B cell (primary cell): ENCODE data around the gene APBA2. TPM values are rescaled to one million over a fixed set of nuclear protein-coding genes. Genes with fewer than 3 reads are reported as not detected.

ENCODE experiments used
- ATAC-seq: fragments of 200-7000 bp; cut with Tn5 transposase; one replicate; pipeline ENCODE4 v1.10.0; 2021; ENCODE audit warnings: low read depth, mild to moderate bottlenecking, moderate number of reproducible peaks, moderate library complexity
- CTCF ChIA-PET: fragments of 350-600 bp; sonication (Branson Sonifier 250); formaldehyde crosslinking; loops from one replicate; lab custom pipeline; 2021; ENCODE audit warnings: antibody characterized with exemption, inconsistent platforms; lab: Charles Lee
- POLR2A ChIA-PET: fragments of 350-600 bp; sonication (Branson Sonifier 250); formaldehyde crosslinking; loops from one replicate; lab custom pipeline; 2021; ENCODE audit warnings: antibody characterized with exemption; lab: Charles Lee
- DNase-seq: peaks from one replicate; pipeline ENCODE4 v3.0.0; 2013
- H2AFZ ChIP-seq: 2 replicates; pipeline ENCODE4 v1.6.1; 2012; ENCODE audit warnings: mild to moderate bottlenecking, low read depth, low read length; ENCODE audit not compliant: insufficient read depth, poor library complexity, severe bottlenecking
- H3K27ac ChIP-seq, 2 donors: 1 replicate in 1 of 2; 2 replicates in 1 of 2; pipeline ENCODE4 v1.5.1; 2012 to 2013; ENCODE audit warnings: low read length in 2 of 2, mild to moderate bottlenecking in 2 of 2, moderate library complexity in 1 of 2
- H3K27me3 ChIP-seq, 4 experiments: fragments of 200-600 bp in 1 of 4; sonication (generic) in 1 of 4; replicated peaks in 1 of 4; 1 replicate in 2 of 4; 2 replicates in 2 of 4; pipeline versions ENCODE4 v1.6.1 to v1.7.0; 2013 to 2016; ENCODE audit warnings: low read length in 3 of 4, mild to moderate bottlenecking in 2 of 4, mixed read lengths in 1 of 4, moderate library complexity in 1 of 4; ENCODE audit not compliant: insufficient read depth in 4 of 4, control insufficient read depth in 3 of 4; ENCODE audit errors: control extremely low read depth in 1 of 4
- H3K36me3 ChIP-seq, 2 experiments: replicated peaks in 1 of 2; 1 replicate in 1 of 2; 2 replicates in 1 of 2; pipeline versions ENCODE4 v1.6.1 to v1.7.1; 2013; ENCODE audit warnings: low read length in 1 of 2; ENCODE audit not compliant: insufficient read depth in 2 of 2, control insufficient read depth in 1 of 2; ENCODE audit errors: control extremely low read depth in 1 of 2, extremely low read depth in 1 of 2
- H3K4me1 ChIP-seq, 2 donors: fragments of 200-600 bp in 1 of 2; sonication (generic) in 1 of 2; 1 replicate in 1 of 2; 2 replicates in 1 of 2; pipeline versions ENCODE4 v1.5.1 to v1.6.1; 2013 to 2017; ENCODE audit warnings: low read length in 2 of 2; ENCODE audit not compliant: control insufficient read depth in 2 of 2, insufficient read depth in 2 of 2
- H3K4me2 ChIP-seq: replicated peaks from 2 replicates; pipeline ENCODE3; 2012; ENCODE audit warnings: mild to moderate bottlenecking, low read depth, low read length; ENCODE audit not compliant: poor library complexity, severe bottlenecking
- H3K4me3 ChIP-seq, 5 experiments: fragments of 200-600 bp in 1 of 5; sonication (generic) in 1 of 5; 1 replicate in 3 of 5; 2 replicates in 2 of 5; pipeline versions ENCODE4 v1.5.1 to v1.7.0; 2011 to 2016; ENCODE audit warnings: low read length in 4 of 5, mild to moderate bottlenecking in 4 of 5, low read depth in 2 of 5, control low read depth in 1 of 5, moderate library complexity in 1 of 5; ENCODE audit not compliant: insufficient read depth in 1 of 5; ENCODE audit errors: control extremely low read depth in 1 of 5, extremely low read depth in 1 of 5
- H3K79me2 ChIP-seq: fragments of 200-600 bp; sonication (generic); one replicate; pipeline ENCODE4 v1.6.0; 2016; ENCODE audit warnings: low read length; ENCODE audit not compliant: control insufficient read depth, insufficient read depth
- H3K9ac ChIP-seq: fragments of 200-600 bp; sonication (generic); 2 replicates; pipeline ENCODE4 v1.6.1; 2017; ENCODE audit warnings: mild to moderate bottlenecking, low read length, moderate library complexity
- H3K9me3 ChIP-seq, 3 donors: one replicate each; pipeline versions ENCODE4 v1.6.1 to v1.7.1; 2013; ENCODE audit warnings: low read length in 2 of 3; ENCODE audit not compliant: control insufficient read depth in 2 of 3, insufficient read depth in 1 of 3; ENCODE audit errors: control extremely low read depth in 1 of 3
- H4K20me1 ChIP-seq: 2 replicates; pipeline ENCODE4 v1.6.0; 2012; ENCODE audit warnings: mild to moderate bottlenecking, low read length; ENCODE audit not compliant: insufficient read depth, control insufficient read depth, poor library complexity, severe bottlenecking
- H3K27ac Mint-ChIP-seq: one replicate; pipeline ENCODE4 v1.8.0; 2021; ENCODE audit warnings: mixed read lengths
- H3K27me3 Mint-ChIP-seq: one replicate; pipeline ENCODE4 v1.8.0; 2021; ENCODE audit warnings: mixed read lengths
- H3K4me1 Mint-ChIP-seq: one replicate; pipeline ENCODE4 v1.8.0; 2021; ENCODE audit warnings: mixed read lengths
- H3K4me3 Mint-ChIP-seq: one replicate; pipeline ENCODE4 v1.8.0; 2021; ENCODE audit warnings: mixed read lengths
- H3K9me3 Mint-ChIP-seq: one replicate; pipeline ENCODE4 v1.8.0; 2022; ENCODE audit warnings: mixed read lengths; ENCODE audit not compliant: insufficient read depth
- EZH2 ChIP-seq: IDR thresholded peaks from 2 replicates; pipeline ENCODE4 v1.6.1; 2012; ENCODE audit warnings: borderline replicate concordance, low read depth, mild to moderate bottlenecking, moderate library complexity, low read length; ENCODE audit not compliant: insufficient read depth, poor library complexity, severe bottlenecking
- WGBS: methylation state at CpG from one replicate; pipeline ENCODE4 v1.1.5; 2013; ENCODE audit warnings: missing lambda C conversion rate; ENCODE audit not compliant: insufficient coverage; 5-methylcytosine and 5-hydroxymethylcytosine counted together
- intact Hi-C: fragments of 100-400 bp; cut with micrococcal nuclease; formaldehyde crosslinking; loops from one replicate; pipeline ENCODE4 v1.10.0; 2022
- polyA plus RNA-seq: library from polyadenylated mRNA; depleted of rRNA; stranded (reverse); fragments of >200 nt; gene quantifications from 2 replicates; pipeline ENCODE4 v1.2.3, GENCODE V29; 2012
- total RNA-seq, 2 donors: library from RNA; stranded (reverse); fragments of 120-200 nt in 1 of 2; gene quantifications; 1 replicate in 1 of 2; 2 replicates in 1 of 2; pipeline versions ENCODE4 v1.2.3 to v1.2.4, GENCODE V29; 2013 to 2022
- TF ChIP-seq, protein P1 (sequence below): fragments of 200-600 bp; IDR thresholded peaks from one replicate; pipeline ENCODE4 v1.8.0; 2022; ENCODE audit warnings: antibody characterized with exemption, mild to moderate bottlenecking

APBA2 gene
- total and polyA plus RNA-seq, 2 donors (not counting 1 experiment from before 2014, with no cell fraction given): 0.19 TPM; not detected in 1

DNA sequence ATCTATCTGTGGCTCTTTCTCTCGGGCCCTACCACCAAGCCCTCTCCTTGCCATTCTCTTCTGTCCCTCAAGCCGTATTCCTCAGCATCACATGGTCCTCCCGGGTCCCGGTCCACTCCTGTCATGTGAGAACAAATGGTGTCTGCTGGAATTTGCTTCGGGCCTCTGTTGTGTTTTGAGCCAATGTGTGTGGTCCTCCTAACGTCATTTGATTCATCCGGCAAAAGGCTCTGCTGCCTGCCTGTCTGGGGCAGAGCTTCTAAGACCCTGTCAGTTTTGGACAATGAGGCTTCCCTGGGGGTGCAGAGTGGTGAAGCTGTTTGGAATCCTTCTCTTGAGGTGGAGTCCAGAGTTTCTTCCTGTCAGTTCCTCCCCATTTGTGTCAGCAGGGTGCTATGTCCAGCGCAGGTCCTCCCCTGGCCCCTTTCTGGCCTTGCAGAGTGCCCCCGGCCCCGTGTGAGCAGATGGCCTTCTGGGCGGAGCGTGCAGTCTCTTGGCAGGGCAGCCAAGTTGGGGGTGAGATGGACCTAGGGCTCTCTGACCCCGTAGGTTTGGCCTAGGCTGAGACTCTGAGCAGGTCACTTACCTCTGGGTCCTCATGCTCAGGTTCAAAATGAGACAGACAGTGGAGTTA, 93.6 kb downstream of the APBA2 start:
- Histone ChIP-seq H3K4me2 (no peak overlapping the region), H3K4me1 (no peaks in the 10 kb centered on the region), H3K27me3 (no peaks in the 10 kb centered on the region), H3K9ac (no peak overlapping the region), H4K20me1 (no peaks in the 10 kb centered on the region), H3K4me3 (no peak overlapping the region), H2AFZ (no peak overlapping the region), H3K79me2 (no peaks in the 10 kb centered on the region), H3K9me3 (peaks cover 0 to 12% (median 0%) of the 10 kb centered on the region in 3 donors), H3K36me3 (no peaks in the 10 kb centered on the region), H3K27ac (no peak overlapping the region)
- TF ChIP-seq, protein P1, sequence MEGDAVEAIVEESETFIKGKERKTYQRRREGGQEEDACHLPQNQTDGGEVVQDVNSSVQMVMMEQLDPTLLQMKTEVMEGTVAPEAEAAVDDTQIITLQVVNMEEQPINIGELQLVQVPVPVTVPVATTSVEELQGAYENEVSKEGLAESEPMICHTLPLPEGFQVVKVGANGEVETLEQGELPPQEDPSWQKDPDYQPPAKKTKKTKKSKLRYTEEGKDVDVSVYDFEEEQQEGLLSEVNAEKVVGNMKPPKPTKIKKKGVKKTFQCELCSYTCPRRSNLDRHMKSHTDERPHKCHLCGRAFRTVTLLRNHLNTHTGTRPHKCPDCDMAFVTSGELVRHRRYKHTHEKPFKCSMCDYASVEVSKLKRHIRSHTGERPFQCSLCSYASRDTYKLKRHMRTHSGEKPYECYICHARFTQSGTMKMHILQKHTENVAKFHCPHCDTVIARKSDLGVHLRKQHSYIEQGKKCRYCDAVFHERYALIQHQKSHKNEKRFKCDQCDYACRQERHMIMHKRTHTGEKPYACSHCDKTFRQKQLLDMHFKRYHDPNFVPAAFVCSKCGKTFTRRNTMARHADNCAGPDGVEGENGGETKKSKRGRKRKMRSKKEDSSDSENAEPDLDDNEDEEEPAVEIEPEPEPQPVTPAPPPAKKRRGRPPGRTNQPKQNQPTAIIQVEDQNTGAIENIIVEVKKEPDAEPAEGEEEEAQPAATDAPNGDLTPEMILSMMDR: no peak
- TF ChIP-seq EZH2: no peak
- intact Hi-C loops: no loop called here
- no peak for ATAC-seq
- ChIA-PET POLR2A (no interaction called here), CTCF (no interaction called here)
- Mint-ChIP-seq H3K27me3 (no peaks in the 10 kb centered on the region), H3K4me3 (no peak overlapping the region), H3K4me1 (no peaks in the 10 kb centered on the region), H3K27ac (no peak overlapping the region), H3K9me3 (no peaks in the 10 kb centered on the region)
- 91% methylated on average over 12 of the region's 13 CpGs for WGBS
- no peak for DNase-seq

- Mint-ChIP-seq H3K4me3 (no peak overlapping the region), H3K9me3 (no peaks in the 10 kb centered on the region), H3K4me1 (no peaks in the 10 kb centered on the region), H3K27ac (no peak overlapping the region), H3K27me3 (no peaks in the 10 kb centered on the region)
- H3K4me2 ChIP-seq: no peak overlapping the region
- H3K4me3 ChIP-seq: no peak overlapping the region
- H2AFZ ChIP-seq: no peak overlapping the region
- no peaks in the 10 kb centered on the region for H3K79me2 ChIP-seq
- intact Hi-C loops: no loop called here
- CTCF ChIA-PET: no interaction called here
- POLR2A ChIA-PET: no interaction called here
- 88% methylated on average over 2 of the region's 3 CpGs for WGBS
- H3K4me1 ChIP-seq: no peaks in the 10 kb centered on the region
- TF ChIP-seq, protein P1: no peak
- no peak for TF ChIP-seq EZH2
- H4K20me1 ChIP-seq: no peaks in the 10 kb centered on the region
- no peak for ATAC-seq
- H3K9me3 ChIP-seq: peaks cover 0 to 13% (median 0%) of the 10 kb centered on the region in 3 donors
- H3K27me3 ChIP-seq: no peaks in the 10 kb centered on the region
- DNase-seq: no peak
- no peak overlapping the region for H3K27ac ChIP-seq
- H3K9ac ChIP-seq: no peak overlapping the region
- no peaks in the 10 kb centered on the region for H3K36me3 ChIP-seq
Observed at GRCh38 chr15:28980709-28981350, 95.1 kb downstream of the APBA2 start.
